K562 (cell line): ENCODE measurements around the gene RAD51D. TPM values are rescaled to one million over a fixed set of nuclear protein-coding genes. Genes with fewer than 3 reads are reported as not detected.

Experiments used
- ATAC-seq: fragments of 200-7000 bp; cut with Tn5 transposase; 3 replicates; pipeline ENCODE4 v1.9.1; 2020; ENCODE audit warnings: moderate library complexity
- BruUV-seq: library from RNA; stranded (reverse); fragments of 400-500 nt; replicated peaks from 2 replicates; lab custom pipeline; 2021; lab: Mats Ljungman, UMichigan
- CTCF ChIA-PET: fragments of 300-600 bp; formaldehyde crosslinking; extraction: SDS; loops from one replicate; lab custom pipeline; 2021; ENCODE audit warnings: low intra/inter-chr PET ratio; lab: Yijun Ruan, JAX
- POLR2A ChIA-PET: fragments of 300-600, 350-650 bp; sonication (Branson Sonifier 250); formaldehyde crosslinking; extraction: SDS; loops from one replicate; lab custom pipeline; 2021; ENCODE audit warnings: antibody characterized with exemption, inconsistent platforms; lab: Yijun Ruan, JAX
- DNase-seq, 4 experiments: peaks; one replicate each; pipeline versions ENCODE4 v3.0.0 to v3.0.0-alpha.2; 2011 to 2018; ENCODE audit warnings: low spot score in 3 of 4, mixed read lengths in 3 of 4; ENCODE audit errors: extremely low read depth in 1 of 4
- FAIRE-seq: peaks from 2 replicates; lab custom pipeline; 2011; peaks lifted over from hg19 to GRCh38; lab: Jason Lieb, UNC
- H2AFZ ChIP-seq: 2 replicates; pipeline ENCODE4 v1.6.0; 2011; ENCODE audit warnings: low read depth, low read length, control low read depth, inconsistent platforms
- H3K27ac ChIP-seq: fragments of 200-600 bp; 3 replicates; pipeline ENCODE4 v1.8.0; 2011; ENCODE audit warnings: low read depth, mild to moderate bottlenecking, control low read depth, inconsistent platforms, low read length, moderate library complexity, mixed read lengths; ENCODE audit errors: extremely low read depth
- H3K27me3 ChIP-seq, 2 experiments: fragments of 300-600 bp in 1 of 2; 2 replicates in 1 of 2; 3 replicates in 1 of 2; pipeline versions ENCODE4 v1.6.0 to v1.8.0; 2011; ENCODE audit warnings: inconsistent platforms in 2 of 2, low read length in 2 of 2, mild to moderate bottlenecking in 1 of 2, mixed read lengths in 1 of 2, moderate library complexity in 1 of 2; ENCODE audit not compliant: control insufficient read depth in 2 of 2, insufficient read depth in 2 of 2
- H3K36me3 ChIP-seq: fragments of 300-600 bp; 3 replicates; pipeline ENCODE4 v1.8.0; 2011; ENCODE audit warnings: mild to moderate bottlenecking, low read length, inconsistent platforms; ENCODE audit not compliant: control insufficient read depth, insufficient read depth
- H3K4me1 ChIP-seq, 2 experiments: fragments of 200-600 bp in 1 of 2; replicated peaks in 1 of 2; 2 replicates in 1 of 2; 3 replicates in 1 of 2; pipeline versions ENCODE4 v1.5.1 to v1.8.0; 2011; ENCODE audit warnings: inconsistent platforms in 2 of 2, low read length in 2 of 2, mild to moderate bottlenecking in 1 of 2, mixed read lengths in 1 of 2, moderate library complexity in 1 of 2; ENCODE audit not compliant: control insufficient read depth in 2 of 2, insufficient read depth in 2 of 2
- H3K4me2 ChIP-seq: 2 replicates; pipeline ENCODE4 v1.6.1; 2011; ENCODE audit warnings: low read length, control low read depth, inconsistent platforms, mixed read lengths; ENCODE audit not compliant: insufficient read depth
- H3K4me3 ChIP-seq: fragments of 200-600 bp; sonication (generic), shearing (Covaris generic); 2 replicates; pipeline ENCODE4 v1.5.1; 2016; ENCODE audit warnings: control low read depth, inconsistent platforms
- H3K79me2 ChIP-seq: fragments of 200-600 bp; 3 replicates; pipeline ENCODE4 v1.8.0; 2011; ENCODE audit warnings: low read length, inconsistent platforms; ENCODE audit not compliant: control insufficient read depth, insufficient read depth
- H3K9ac ChIP-seq, 2 experiments: 2 replicates each; pipeline versions ENCODE4 v1.6.0 to v1.6.1; 2011; ENCODE audit warnings: low read depth in 2 of 2, low read length in 2 of 2, control low read depth in 1 of 2, inconsistent platforms in 1 of 2, mild to moderate bottlenecking in 1 of 2, mixed read lengths in 1 of 2; ENCODE audit not compliant: insufficient read depth in 1 of 2
- H3K9me1 ChIP-seq: one replicate; pipeline ENCODE4 v1.6.0; 2011; ENCODE audit warnings: inconsistent platforms, mild to moderate bottlenecking, low read length, moderate library complexity; ENCODE audit not compliant: control insufficient read depth, insufficient read depth
- H3K9me3 ChIP-seq: replicated peaks from 2 replicates; pipeline ENCODE4 v1.5.1; 2011; ENCODE audit warnings: low read depth, low read length, inconsistent platforms; ENCODE audit not compliant: control insufficient read depth, insufficient read depth
- H4K20me1 ChIP-seq: replicated peaks from 2 replicates; pipeline ENCODE4 v1.6.1; 2011; ENCODE audit warnings: low read length, inconsistent platforms, mixed read lengths; ENCODE audit not compliant: control insufficient read depth, insufficient read depth
- ARNT ChIP-seq, 2 experiments: fragments of 450-650 bp; IDR thresholded peaks; 2 replicates each; pipeline ENCODE4 v1.6.1; 2016; ENCODE audit warnings: mild to moderate bottlenecking in 1 of 2
- PRDM10 ChIP-seq: fragments of 450-650 bp; IDR thresholded peaks from 2 replicates; pipeline ENCODE4 v1.6.1; 2018; ENCODE audit not compliant: partially characterized antibody
- ZNF445 ChIP-seq: fragments of 250-450 bp; sonication (Bioruptor Pico); IDR thresholded peaks from 2 replicates; pipeline ENCODE4 v1.4.0; 2020; ENCODE audit warnings: low read depth, mild to moderate bottlenecking, moderate library complexity
- WGBS: fragments of 100-300 bp; shearing (Covaris generic); methylation state at CpG from one replicate; pipeline ENCODE4 v1.1.6; 2016; ENCODE audit warnings: low coverage, mixed read lengths; ENCODE audit not compliant: insufficient coverage; ENCODE audit errors: missing lambda C conversion rate; 5-methylcytosine and 5-hydroxymethylcytosine counted together
- in situ Hi-C: fragments of 300-500 bp; cut with MboI; formaldehyde crosslinking; loops from 4 replicates; pipeline ENCODE4 v1.15.0; 2018; ENCODE audit warnings: inconsistent platforms, mixed read lengths
- intact Hi-C: fragments of 100-400 bp; cut with micrococcal nuclease; formaldehyde crosslinking; loops from 2 replicates; pipeline ENCODE4 v1.14.2; 2022
- polyA plus RNA-seq, 8 experiments: library from polyadenylated mRNA; depleted of rRNA in 4 of 8; stranded (reverse) in 5 of 8; unstranded in 3 of 8; fragments of >200 nt; fragmentation: Nextera tagmentation in 2 of 8; fragmentation: Illumina TruSeq in 1 of 8; extraction: Ambion mirVana in 2 of 8; extraction: Trizol in 1 of 8; gene quantifications; 2 replicates each; pipeline versions ENCODE4 v1.2.1 to v1.2.3, GENCODE V29; 2011 to 2014; ENCODE audit warnings: inconsistent platforms in 1 of 8, missing spikeins in 1 of 8
- total RNA-seq, 7 experiments: library from RNA; depleted of rRNA in 6 of 7; stranded (reverse); fragments of >200 nt in 6 of 7; fragmentation: Illumina TruSeq in 2 of 7; extraction: Trizol in 2 of 7; gene quantifications; 2 replicates each; pipeline versions ENCODE4 v1.2.1 to v1.2.3, GENCODE V29; 2011 to 2021; ENCODE audit warnings: low replicate concordance in 1 of 7

The RAD51D gene
- total and polyA plus RNA-seq, 9 of the 15 experiments (the other 6 are each of a cell fraction or from before 2014, with no cell fraction given): 2.2 to 16.9 (median 8.7) TPM

DNA sequence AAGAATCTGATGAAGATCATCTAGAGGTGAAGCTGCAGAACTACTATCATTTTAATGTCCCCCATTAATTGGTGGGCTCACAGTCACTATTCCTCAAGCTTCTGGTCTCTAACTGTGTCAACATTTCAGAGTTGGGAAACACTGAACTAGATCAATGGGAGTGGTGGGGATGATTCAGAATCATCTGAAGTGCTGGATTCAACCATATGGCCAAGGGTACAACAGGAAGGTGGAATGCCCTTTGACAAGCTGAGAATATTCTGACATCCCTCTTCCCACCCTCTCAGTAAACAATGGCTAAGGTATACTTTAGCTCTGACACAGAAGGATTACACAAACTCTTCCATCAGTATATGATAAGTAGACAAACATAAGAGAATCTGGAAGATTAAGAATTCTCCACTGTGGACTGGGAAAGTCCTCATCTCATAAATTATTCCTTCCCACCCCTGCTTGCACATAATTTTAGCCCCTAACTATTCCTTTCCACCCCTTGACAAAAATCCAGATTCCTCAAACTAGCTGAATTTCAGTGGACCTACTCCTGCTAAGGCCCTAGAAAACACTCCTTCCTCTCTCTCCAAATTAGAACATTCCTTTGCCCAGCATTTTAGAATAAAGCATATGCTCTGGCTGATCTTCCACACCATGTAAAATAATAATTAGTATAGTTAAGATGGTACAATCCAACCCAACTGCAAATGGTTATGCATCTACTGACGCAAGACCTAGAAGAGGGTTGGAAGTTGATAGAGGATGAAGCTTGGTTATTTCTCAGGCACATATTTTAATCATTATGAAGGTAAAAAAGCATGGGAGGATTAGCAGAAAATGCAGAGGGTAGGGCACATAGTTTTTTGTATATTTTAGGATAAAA lies 39.9 kb downstream of the RAD51D start:
- H3K4me2 ChIP-seq: no peak overlapping the region
- TF ChIP-seq PRDM10: peak; percentile 26
- TF ChIP-seq ARNT (IDR thresholded peaks at IDR 0.05): no peak
- no peak for TF ChIP-seq ZNF445 (CRISPR knock-in tag)
- WGBS: 94% methylated on average over 1 of the region's 1 CpG
- no peaks in the 10 kb centered on the region for H3K9me3 ChIP-seq
- no peak for DNase-seq
- no peaks in the 10 kb centered on the region for H3K36me3 ChIP-seq
- no peaks in the 10 kb centered on the region for H3K27me3 ChIP-seq
- FAIRE-seq: no peak
- intact Hi-C loops: no loop called here
- no peak overlapping the region for H2AFZ ChIP-seq
- in situ Hi-C loops: no loop called here
- no peak for ATAC-seq
- ChIA-PET CTCF (no interaction called here), POLR2A (interaction anchor here (0.6 to 1.7 kb wide), 3 partner anchors 16 to 659 kb away, joined by 3 to 10 read pairs (median 4); partner anchors contain the start of genes LIG3 and RFFL)
- H3K79me2 ChIP-seq: peaks cover 32% of the 10 kb centered on the region; the same call in 2 of the 3 replicates
- no peak overlapping the region for H3K9ac ChIP-seq
- H3K27ac ChIP-seq: no peak overlapping the region
- BruUV-seq: no TSS peak
- H3K9me1 ChIP-seq: peaks cover 3% of the 10 kb centered on the region
- H3K4me1 ChIP-seq: peaks cover 2 to 20% of the 10 kb centered on the region in 2 experiments; a peak in 3 of 5 replicates
- no peak overlapping the region for H3K4me3 ChIP-seq
- H4K20me1 ChIP-seq: peaks cover 8% of the 10 kb centered on the region; the same call in 1 of the 2 replicates
